Epithelial cell of proximal tubule (primary cell): ENCODE data around the gene MCF2L. TPM values are rescaled to one million over a fixed set of nuclear protein-coding genes. Genes with fewer than 3 reads are reported as not detected.
A peak's percentile ranks its signal among the peaks of the same experiment; 100 is the strongest.

Source experiments
- DNase-seq: peaks from one replicate; pipeline ENCODE4 v3.0.0-alpha.2; 2011; ENCODE audit warnings: low read depth
- H3K4me3 ChIP-seq: 2 replicates; pipeline ENCODE4 v1.5.1; 2011; ENCODE audit warnings: low read depth, mild to moderate bottlenecking, low read length
- CTCF ChIP-seq: conservative IDR thresholded peaks from 2 replicates; pipeline ENCODE4 v1.5.1; 2012; ENCODE audit warnings: low read depth, mild to moderate bottlenecking, low read length
- total RNA-seq: library from RNA; depleted of rRNA; stranded (reverse); fragments of >200 nt; gene quantifications from 2 replicates; pipeline ENCODE4 v1.2.3, GENCODE V29; 2015

Gene MCF2L
- 8.0 and 10.8 TPM in 2 replicates for total RNA-seq

- no peak for DNase-seq
- peak within 1 kb of the TSS; percentile 38 for H3K4me3 ChIP-seq
- no peak for TF ChIP-seq CTCF
Measured at GRCh38 chr13:112968910-112969691, at the start of gene MCF2L. Gene MCF2L (plus strand): TSS chr13:112969214. CDS start chr13:112969380, 166 bp downstream.

GRCh38 chr13:112923962-112924361, 45.1 kb upstream of the MCF2L start:
- no peak for TF ChIP-seq CTCF
- DNase-seq = no peak
- no peak overlapping the region for H3K4me3 ChIP-seq

- no peak for TF ChIP-seq CTCF
- no peak overlapping the region for H3K4me3 ChIP-seq
- no peak for DNase-seq
Measured at GRCh38 chr13:112924365-112924764, 44.6 kb upstream of the MCF2L start.

GRCh38 chr13:112926003-112926402, 43.0 kb upstream of the MCF2L start:
- H3K4me3 ChIP-seq = no peak overlapping the region
- DNase-seq = no peak
- no peak for TF ChIP-seq CTCF

- H3K4me3 ChIP-seq = no peak overlapping the region
- TF ChIP-seq CTCF = no peak
- no peak for DNase-seq
Measured at GRCh38 chr13:112926993-112927392, 42.0 kb upstream of the MCF2L start.

GRCh38 chr13:112928020-112928971, 40.7 kb upstream of the MCF2L start:
- no peak for TF ChIP-seq CTCF
- H3K4me3 ChIP-seq = no peak overlapping the region
- DNase-seq = no peak
